ENCODE results near the gene PLOD2.

The PLOD2 gene

DNA sequence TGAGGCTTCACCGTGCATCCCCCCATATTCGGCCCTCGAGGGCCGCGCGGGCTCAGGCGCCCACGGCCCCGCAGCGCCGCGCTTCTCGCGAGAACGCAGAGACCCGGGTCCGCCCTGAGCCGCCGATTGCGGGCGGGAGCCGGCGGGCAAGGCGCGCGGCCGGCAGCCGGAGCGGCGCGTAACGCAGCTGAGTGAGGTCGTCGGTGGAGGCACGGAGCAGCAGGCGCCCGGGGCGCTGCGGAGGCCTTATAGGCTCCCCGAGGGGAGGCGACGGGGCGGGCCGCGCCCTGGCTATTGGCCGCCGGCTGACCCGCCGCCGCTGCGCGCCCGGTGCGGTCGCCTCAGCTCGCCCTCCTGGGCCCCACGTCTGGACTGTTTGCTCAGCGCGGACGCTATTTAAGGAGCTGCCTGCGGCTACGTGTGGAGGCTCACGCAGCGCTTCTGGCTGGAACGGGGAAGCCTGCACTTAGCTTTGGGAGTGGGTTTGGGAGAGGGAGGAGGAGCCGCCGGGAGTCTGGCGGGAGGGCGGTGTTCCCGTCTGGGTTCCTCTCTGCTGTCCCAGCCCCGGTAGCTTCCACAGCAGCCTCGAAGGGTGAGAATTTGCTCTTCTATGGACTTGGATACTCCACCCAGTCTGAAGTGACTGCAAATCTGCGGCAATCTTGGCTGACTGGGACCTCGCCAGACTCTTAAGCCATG lies at the start of gene PLOD2:
Gene PLOD2 (minus strand): TSS at position 221 of the 699 bp plus-strand sequence. CDS start 195 bp downstream, at position 26.
- peak; percentile 45 for DNase-seq

- DNase-seq = no peak
These were observed 48.4 kb upstream of the PLOD2 start for GRCh38 chr3:146209371-146209770.

- no peak for DNase-seq
These were observed 42.8 kb upstream of the PLOD2 start for GRCh38 chr3:146203776-146204175.

- DNase-seq = no peak
These were observed 39.7 kb upstream of the PLOD2 start for GRCh38 chr3:146200461-146201220.

DNA sequence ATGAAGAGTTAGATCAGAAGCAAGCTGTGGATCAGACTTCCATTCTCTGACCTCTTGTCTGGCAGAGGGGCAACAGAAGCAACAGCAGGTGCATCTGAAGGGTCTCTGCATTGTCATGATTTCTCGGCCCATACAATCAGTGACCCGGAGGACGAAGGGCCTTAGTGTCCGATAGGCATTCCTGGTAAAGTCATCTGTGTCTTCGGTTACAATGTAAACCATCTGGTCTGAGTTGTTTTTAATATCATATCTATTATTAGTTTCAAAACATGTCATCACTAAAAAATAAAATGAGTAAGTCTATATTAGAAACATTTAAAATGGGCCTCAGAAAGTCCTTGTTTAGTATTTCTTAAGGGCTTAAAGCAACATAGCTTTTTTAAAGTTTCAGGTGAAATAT lies 38.8 kb upstream of the PLOD2 start:
- DNase-seq = no peak

DNA sequence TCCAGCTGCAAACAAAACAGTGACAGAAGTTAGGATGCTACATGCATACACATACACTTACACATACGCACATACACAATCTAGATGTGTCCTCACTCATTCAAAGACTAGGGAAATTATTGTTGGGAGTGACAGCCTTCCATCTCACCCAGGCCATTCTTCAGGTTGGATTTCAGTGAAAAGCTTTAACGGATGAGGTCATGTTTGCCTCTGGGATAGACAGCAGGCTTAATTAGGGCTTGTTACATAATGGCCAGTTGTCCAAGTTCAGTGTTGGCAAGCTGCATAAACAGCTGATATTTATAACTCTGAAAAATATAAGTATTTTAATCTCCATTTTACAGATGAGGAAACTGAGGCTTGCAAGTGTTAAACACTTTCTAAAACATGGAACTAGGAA lies 35.8 kb upstream of the PLOD2 start:
- DNase-seq = no peak

DNA sequence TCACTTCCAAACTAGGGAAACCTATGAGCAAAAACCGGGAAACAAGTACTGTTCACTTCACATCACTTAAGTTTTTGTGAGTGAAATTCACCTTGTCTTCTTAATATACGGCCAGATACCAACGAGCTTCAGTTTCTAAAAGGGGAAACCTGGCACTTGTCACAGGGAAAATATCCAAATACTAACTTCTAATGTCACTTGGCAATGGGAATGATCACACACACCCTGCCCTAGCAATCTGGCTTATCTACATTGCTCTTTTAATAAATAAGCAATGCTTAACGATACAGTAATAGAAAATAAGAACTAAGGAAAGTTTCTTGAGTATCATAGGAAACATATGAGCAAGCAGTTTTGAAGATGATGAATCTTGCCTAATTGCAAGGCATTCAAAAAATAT lies 34.6 kb upstream of the PLOD2 start:
- DNase-seq = no peak

DNA sequence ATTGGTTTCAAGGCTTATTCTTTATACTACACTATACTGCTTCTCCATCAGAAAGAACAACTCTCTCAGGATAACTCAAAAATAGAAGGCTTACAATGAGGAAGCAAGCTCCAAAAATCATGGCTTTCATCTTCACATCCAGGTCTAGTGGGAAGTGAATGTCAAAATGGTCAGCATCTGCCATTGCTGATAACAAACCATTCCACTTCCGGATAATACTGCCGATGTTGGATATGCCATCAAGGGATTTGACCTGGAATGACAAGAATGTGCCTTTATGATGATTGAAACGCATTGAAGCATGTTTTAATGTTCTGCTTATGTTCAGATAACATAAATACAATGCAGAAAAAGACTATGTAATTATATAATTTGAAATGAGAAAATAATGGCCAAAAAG lies 34.0 kb upstream of the PLOD2 start:
- no peak for DNase-seq

DNA sequence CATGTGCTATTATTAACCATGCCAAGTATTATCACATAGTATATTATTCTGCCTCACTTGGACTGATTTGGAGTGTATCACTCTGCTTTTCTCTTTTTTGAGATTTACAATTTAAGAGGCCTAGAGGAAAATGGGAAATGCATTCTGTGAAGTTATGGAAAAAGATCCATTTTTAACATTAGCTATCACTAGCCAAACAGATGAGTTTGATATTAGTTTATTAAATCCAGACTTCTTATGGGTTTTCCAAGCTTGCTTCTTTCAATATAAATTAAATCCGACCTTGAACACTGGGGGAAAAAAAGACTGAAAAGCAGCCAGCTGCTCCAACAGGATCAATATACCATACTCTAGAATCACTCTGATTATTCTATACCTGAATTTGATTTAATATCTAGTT lies 30.1 kb upstream of the PLOD2 start:
- DNase-seq = no peak

DNA sequence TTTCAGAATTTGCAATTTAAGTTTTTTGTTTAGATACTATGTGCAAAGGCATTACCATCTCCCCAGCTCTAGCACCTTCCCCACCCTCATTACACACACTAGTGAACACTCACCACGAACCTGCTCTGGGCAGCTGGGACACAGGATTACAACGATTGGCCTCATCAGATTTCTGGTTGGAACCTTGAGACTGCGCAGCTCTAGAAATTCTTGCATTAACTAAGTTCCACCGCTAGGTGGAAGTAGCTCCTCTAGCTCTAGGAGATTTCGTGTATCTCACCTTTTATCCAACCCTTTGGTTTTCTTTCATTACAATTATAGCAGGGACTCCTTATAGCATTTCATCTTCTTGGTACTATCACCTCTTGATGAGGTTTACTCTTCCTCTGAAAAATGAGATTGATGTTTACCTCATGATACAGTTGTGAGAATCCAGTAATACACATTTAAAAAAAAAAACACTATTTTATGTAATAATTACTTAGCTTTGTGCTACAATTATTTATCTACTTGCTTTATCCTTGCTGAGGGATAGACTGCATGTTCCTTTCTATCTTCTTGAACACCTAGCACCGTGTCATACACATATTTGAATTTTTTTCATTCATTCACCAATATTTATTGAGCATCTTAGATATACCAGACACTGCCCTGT lies 28.7 kb upstream of the PLOD2 start:
- peak; percentile 1 for DNase-seq

- DNase-seq = no peak
These were observed 26.5 kb upstream of the PLOD2 start for GRCh38 chr3:146187334-146187950.

- no peak for DNase-seq
These were observed 23.4 kb upstream of the PLOD2 start for GRCh38 chr3:146184241-146185015.

GRCh38 chr3:146181216-146181615 lies 20.2 kb upstream of the PLOD2 start:
- DNase-seq = no peak

DNA sequence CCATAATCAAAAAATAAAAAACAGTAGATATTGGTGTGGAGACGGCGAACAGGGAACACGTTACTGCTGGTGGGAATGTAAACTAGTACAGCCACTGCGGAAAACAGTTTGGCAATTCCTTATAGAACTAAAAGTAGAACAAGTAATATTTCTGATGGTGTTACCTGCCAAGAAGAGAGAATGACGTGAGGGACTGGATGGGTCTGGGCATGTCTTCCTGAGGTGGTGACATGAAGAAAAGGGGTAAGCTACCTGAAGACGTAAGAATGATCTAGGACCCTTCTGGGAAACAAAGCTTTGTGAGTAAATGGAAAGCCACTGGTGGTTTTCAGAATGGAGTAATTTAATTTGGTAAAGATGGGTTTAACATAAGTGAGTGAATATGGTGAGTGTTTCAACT lies 19.4 kb upstream of the PLOD2 start:
- DNase-seq = no peak

- no peak for DNase-seq
These were observed 17.2 kb upstream of the PLOD2 start for GRCh38 chr3:146178006-146178689.

- no peak for DNase-seq
These were observed 16.5 kb upstream of the PLOD2 start for GRCh38 chr3:146177519-146177918.

DNA sequence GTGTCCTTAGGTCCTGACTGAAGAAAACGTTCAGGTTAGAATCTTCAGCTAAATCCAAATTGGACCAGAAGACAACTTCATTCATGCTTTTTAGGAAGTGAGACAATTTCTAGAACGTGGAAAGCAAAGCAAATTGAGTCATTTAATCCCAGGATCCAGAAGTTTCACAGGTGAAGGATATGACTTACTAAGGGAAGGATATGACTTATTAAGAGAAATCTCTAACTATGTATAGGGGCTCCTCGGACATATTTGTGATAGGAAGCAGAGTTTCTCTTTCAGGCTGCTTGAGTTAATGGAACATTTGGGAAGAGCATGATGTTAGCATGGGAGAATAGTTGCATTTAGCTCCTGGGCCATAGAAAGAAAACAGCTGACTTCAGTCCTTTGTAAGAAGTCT lies 16.1 kb upstream of the PLOD2 start:
- DNase-seq = no peak

DNA sequence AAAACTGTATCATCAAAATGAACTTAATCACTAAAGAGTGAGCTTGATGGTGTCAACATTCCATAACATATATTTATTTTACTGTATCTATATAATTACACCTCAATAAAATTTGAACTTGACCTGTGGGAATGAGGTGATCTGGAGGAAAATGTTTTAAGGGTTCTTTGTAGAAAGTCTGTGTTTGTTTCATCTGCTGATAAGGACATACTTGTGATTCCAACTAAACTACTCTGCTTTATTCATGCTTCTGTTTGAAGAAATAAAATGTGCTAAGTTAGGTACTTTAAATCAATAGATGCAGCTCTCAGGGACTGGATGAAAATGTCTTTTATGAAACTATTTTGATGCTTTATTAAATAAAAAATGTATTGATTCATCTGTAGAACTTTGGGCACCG lies 11.6 kb upstream of the PLOD2 start:
- DNase-seq = no peak

DNA sequence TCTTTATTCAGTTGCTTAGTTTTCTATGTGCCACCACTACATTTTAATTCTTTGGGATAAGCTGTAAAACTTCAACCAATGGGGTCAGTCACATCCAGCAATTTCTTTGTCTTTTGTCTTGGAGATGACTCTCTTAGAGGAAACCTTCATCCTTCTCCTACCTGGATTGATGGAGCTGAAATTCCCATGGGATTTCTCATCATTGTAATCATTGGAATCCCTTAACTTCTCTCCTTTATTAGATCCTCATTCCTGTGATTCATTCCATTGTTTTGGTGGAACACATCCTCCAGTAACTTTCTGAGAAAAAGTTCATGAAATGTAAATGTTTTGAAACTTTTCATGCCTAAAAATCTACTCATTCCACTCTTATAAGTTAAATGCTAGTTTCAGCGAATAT lies 9.6 kb upstream of the PLOD2 start:
- no peak for DNase-seq

DNA sequence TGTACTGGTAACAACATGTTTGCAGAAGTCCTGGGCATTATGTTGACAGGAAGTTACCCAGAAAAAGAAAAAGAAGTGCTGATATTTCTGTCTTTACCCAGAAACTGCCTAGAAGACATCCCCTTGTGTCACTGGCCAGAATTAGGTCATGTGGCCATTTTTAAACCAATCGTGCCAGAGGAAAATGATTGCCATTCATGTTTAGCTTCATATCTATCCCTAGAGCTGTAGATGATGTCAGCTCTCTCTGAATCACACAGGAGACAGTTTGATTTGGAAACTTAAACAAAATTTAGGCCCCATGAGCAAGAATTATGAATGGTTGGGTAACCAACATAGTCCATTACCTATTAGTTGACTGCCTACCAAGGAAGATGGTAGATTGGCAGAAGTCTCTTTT lies 8.9 kb upstream of the PLOD2 start:
- DNase-seq = no peak

DNA sequence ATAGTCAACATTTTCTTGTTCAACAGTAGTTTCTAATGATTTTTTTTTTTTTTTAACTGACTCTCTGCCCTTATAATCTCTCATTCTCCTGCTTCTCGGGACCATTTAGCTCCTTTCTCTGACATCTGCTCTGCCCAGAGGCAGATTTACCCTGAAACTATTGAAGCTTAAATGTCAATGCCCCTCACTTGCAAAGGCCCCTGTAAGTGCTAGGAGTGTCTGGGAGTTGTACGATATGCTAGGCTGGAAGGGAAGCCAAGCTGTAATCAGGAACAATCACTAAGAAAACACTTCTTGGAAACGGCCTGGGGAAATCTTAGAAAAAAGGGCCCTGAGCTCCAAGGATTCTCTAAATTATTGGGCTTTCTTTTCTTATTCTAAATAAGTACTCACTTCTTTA lies 5.8 kb upstream of the PLOD2 start:
- DNase-seq = no peak

DNA sequence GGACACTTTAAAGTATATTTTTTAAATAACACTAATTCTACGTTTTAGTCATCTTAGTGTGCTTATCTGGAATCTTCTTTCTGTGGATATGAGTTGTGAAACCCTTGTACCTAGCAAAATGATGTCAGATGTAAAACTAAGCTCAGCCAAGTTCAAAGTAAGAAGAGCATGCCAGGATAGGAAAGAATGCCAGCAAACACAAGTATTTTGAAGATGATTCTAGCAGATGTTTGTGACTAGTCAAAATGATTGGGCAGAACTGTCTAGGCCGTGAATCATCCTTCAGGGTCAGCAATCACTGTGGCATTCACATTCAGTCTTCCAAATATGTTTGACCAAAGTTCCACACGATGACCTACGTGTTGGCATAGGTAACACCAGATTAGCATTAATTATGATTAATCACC lies 5.4 kb upstream of the PLOD2 start:
- no peak for DNase-seq
